ENCODE measurements around the gene RMRP. TPM values are rescaled to one million over a fixed set of nuclear protein-coding genes. Genes with fewer than 3 reads are reported as not detected.
A peak's percentile ranks its signal among the peaks of the same experiment; 100 is the strongest.

Gene RMRP
- total RNA-seq, 1 donor from 2014 or later: 8,462 TPM

GRCh38 chr9:35611230-35611797 is 46.5 kb downstream of the RMRP start:
- TF ChIP-seq CTCF (IDR thresholded peaks at IDR 0.05): peak in 2 of 3 experiments; percentile 22 to 46
- TF ChIP-seq POLR2A (IDR thresholded peaks at IDR 0.05): no peak
- no peaks in the 10 kb centered on the region for H3K9me3 ChIP-seq
- peaks cover 10% of the 10 kb centered on the region for H3K4me1 ChIP-seq
- no peak overlapping the region for H3K27ac ChIP-seq
- no peaks in the 10 kb centered on the region for H3K27me3 ChIP-seq
- H3K36me3 ChIP-seq: peaks cover 0 to 27% of the 10 kb centered on the region in 2 donors
- DNase-seq (ENCODE audit: extremely low spot score in 2 of 2): no peak
- no peak overlapping the region for H3K4me3 ChIP-seq
- intact Hi-C loops (cut with DNase I): no loop called here

GRCh38 chr9:35609820-35610163 is 48.0 kb downstream of the RMRP start:
- Histone ChIP-seq H3K27ac (no peak overlapping the region), H3K4me3 (no peak overlapping the region), H3K9me3 (no peaks in the 10 kb centered on the region), H3K36me3 (peaks cover 0 to 27% of the 10 kb centered on the region in 2 donors), H3K27me3 (no peaks in the 10 kb centered on the region), H3K4me1 (peaks cover 16% of the 10 kb centered on the region)
- DNase-seq (ENCODE audit: extremely low spot score in 2 of 2): no peak
- TF ChIP-seq POLR2A (IDR thresholded peaks at IDR 0.05): no peak
- TF ChIP-seq POLR2AphosphoS5 (IDR thresholded peaks at IDR 0.05; ENCODE audit: insufficient read depth in 1 of 2, low read depth in 1 of 2): peak in 1 of 2 donors; percentile 10
- intact Hi-C loops (cut with DNase I): loop anchor here (5.0 kb wide), 1 partner anchor 123 kb away; the partner anchor contains the start of genes CREB3 and TLN1

GRCh38 chr9:35609001-35609819 is 48.6 kb downstream of the RMRP start:
- H3K27me3 ChIP-seq: no peaks in the 10 kb centered on the region
- no peak overlapping the region for H3K27ac ChIP-seq
- peaks cover 0 to 27% of the 10 kb centered on the region in 2 donors for H3K36me3 ChIP-seq
- no peaks in the 10 kb centered on the region for H3K9me3 ChIP-seq
- DNase-seq (ENCODE audit: extremely low spot score in 2 of 2): no peak
- TF ChIP-seq CTCF (IDR thresholded peaks at IDR 0.05) (no peak), POLR2AphosphoS5 (IDR thresholded peaks at IDR 0.05; ENCODE audit: insufficient read depth in 1 of 2, low read depth in 1 of 2) (no peak), POLR2A (IDR thresholded peaks at IDR 0.05) (no peak)
- peaks cover 16% of the 10 kb centered on the region for H3K4me1 ChIP-seq
- intact Hi-C loops (cut with DNase I): loop anchor here (5.0 kb wide), 1 partner anchor 123 kb away; the partner anchor contains the start of genes CREB3 and TLN1
- no peak overlapping the region for H3K4me3 ChIP-seq

- no peak for TF ChIP-seq POLR2AphosphoS5 (IDR thresholded peaks at IDR 0.05; ENCODE audit: insufficient read depth in 1 of 2, low read depth in 1 of 2)
- TF ChIP-seq POLR2A (IDR thresholded peaks at IDR 0.05): no peak
- no peak for TF ChIP-seq CTCF (IDR thresholded peaks at IDR 0.05)
- Histone ChIP-seq H3K36me3 (peaks cover 0 to 27% of the 10 kb centered on the region in 2 donors), H3K9me3 (no peaks in the 10 kb centered on the region), H3K4me1 (peaks cover 19% of the 10 kb centered on the region), H3K27me3 (no peaks in the 10 kb centered on the region), H3K4me3 (no peak overlapping the region), H3K27ac (no peak overlapping the region)
- DNase-seq (ENCODE audit: extremely low spot score in 2 of 2): no peak
- intact Hi-C loops (cut with DNase I): loop anchor here (5.0 kb wide), 1 partner anchor 124 kb away; the partner anchor contains the start of genes CREB3 and TLN1
These were observed 49.6 kb downstream of the RMRP start for GRCh38 chr9:35608221-35608620.

Small RNA genes lying within 50 kb of the gene (microRNA-seq; reads per million reads assigned to microRNA genes)
- 1.4 reads per million for gene MIR4667 (ENCODE audit: borderline number of aligned reads, borderline replicate concordance)

Small RNA genes lying within 50 kb of the gene (small RNA-seq; reads per million reads assigned to genes)
- not detected for gene MIR4667
- not detected for gene RMRP
- not detected for gene RN7SL22P

Other genes with a start within 250 kb of the RMRP start
- 18.9 TPM for gene RUSC2, start 167.9 kb downstream of the RMRP start, total RNA-seq
- gene TESK1, start 52.8 kb downstream of the RMRP start, total RNA-seq: 29.7 TPM
- gene CD72, start 39.6 kb downstream of the RMRP start, total RNA-seq: 5.6 TPM
- gene SIT1, start 7.1 kb downstream of the RMRP start, total RNA-seq: 2.5 TPM
- 17.2 TPM for gene CCDC107, start 273 bp upstream of the RMRP start, total RNA-seq
- gene ARHGEF39, start 7.2 kb upstream of the RMRP start, total RNA-seq: 1.2 TPM
- gene CA9, start 15.9 kb upstream of the RMRP start, total RNA-seq: 0.98 TPM
- gene TPM2, start 31.9 kb upstream of the RMRP start, total RNA-seq: 460 TPM
- gene TLN1, start 74.2 kb upstream of the RMRP start, total RNA-seq: 268 TPM
- 35.1 TPM for gene CREB3, start 74.6 kb upstream of the RMRP start, total RNA-seq
- 77.3 TPM for gene GBA2, start 91.2 kb upstream of the RMRP start, total RNA-seq
- gene RGP1, start 91.3 kb upstream of the RMRP start, total RNA-seq: 16.2 TPM
- not detected for gene MSMP, start 96.3 kb upstream of the RMRP start, total RNA-seq
- gene NPR2, start 133.6 kb upstream of the RMRP start, total RNA-seq: 17.2 TPM
- gene SPAG8, start 154.2 kb upstream of the RMRP start, total RNA-seq: not detected
- 24.1 TPM for gene HINT2, start 157.0 kb upstream of the RMRP start, total RNA-seq
- gene FAM221B, start 170.7 kb upstream of the RMRP start, total RNA-seq: not detected
- gene TMEM8B, start 171.2 kb upstream of the RMRP start, total RNA-seq: 11.3 TPM
- not detected for gene OR13J1, start 212.4 kb upstream of the RMRP start, total RNA-seq
- gene HRCT1, start 248.2 kb upstream of the RMRP start, total RNA-seq: 5.4 TPM

Measured in vagina (tissue), 2 donors.